Mucosa of gallbladder (tissue), 1 donor: ENCODE data around the gene CHRNA3. TPM values are rescaled to one million over a fixed set of nuclear protein-coding genes. Genes with fewer than 3 reads are reported as not detected.
A peak's percentile ranks its signal among the peaks of the same experiment; 100 is the strongest.
"Not testable (repeated sequence)": the region's sequence is repeated elsewhere in the genome, so short reads cannot be mapped to it uniquely, and the experiment has no call there.

Experiments
- DNase-seq: peaks from one replicate; pipeline ENCODE4 v3.0.0-alpha.2; 2020; ENCODE audit warnings: low spot score
- total RNA-seq: library from RNA; stranded (reverse); gene quantifications from one replicate; pipeline ENCODE4 v1.2.1, GENCODE V29; 2021
- donor health status: DM: no; HTN: no; CAD: no.

The CHRNA3 gene
- total RNA-seq, 1 donor from 2014 or later = 0.89 TPM

DNA sequence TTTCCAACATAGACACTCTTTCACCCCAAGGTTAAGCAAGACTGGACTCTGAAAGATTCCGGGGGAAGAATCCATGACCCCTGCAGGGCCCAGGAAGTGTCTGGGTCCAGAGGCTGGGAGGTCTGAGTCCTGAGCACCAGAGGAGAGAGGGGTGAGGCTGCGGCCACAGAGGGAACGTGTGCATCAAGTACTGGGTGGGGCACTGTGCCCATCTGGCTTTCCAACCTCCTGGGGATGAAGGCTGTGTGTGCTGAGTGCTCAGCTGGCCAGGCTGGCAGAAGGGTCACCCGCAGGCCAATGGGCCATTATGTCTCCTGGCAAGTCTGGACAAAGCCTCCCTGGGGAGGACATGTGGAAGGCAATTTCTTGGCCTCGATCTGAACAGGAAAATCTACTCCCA is 3.3 kb downstream of the CHRNA3 start:
- DNase-seq = no peak

DNA sequence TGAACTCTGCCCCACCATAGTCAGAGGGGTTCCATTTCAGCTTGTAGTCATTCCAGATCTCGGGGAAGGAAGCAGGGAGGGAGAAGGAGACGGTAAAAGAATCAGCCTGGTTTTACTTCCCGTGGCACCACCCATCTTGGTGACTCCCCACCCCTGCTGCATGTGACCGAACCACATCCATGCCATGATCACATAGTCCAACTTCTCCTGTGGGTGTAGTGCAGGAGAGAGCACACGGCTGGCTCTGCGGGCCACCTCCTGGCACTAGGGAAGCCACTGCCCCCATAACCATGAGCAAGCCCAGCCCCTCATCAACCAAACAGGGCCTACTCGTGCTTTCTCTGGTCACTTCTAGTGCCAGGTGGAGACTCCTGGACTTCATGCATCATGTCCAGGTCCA is 3.7 kb downstream of the CHRNA3 start:
- DNase-seq = no peak

DNA sequence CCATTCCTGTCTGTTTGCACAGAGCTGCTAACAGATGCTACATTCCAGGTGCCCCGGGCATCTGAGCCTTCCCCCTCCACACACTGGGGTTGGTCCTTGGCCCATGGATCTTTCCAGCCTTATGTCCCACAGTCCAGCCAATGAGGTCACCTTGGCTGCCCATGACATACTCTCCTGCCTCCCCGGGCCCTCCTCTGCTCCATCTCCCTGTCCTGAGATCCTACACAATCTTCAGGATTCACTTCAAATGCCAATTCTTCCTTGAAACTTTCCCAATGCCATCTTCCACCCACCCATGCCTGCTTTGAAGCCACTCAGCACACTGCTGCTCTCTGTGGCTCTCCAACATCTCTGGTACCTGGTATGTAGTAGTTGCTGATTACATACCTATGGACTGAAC is 4.3 kb downstream of the CHRNA3 start:
- no peak for DNase-seq

DNA sequence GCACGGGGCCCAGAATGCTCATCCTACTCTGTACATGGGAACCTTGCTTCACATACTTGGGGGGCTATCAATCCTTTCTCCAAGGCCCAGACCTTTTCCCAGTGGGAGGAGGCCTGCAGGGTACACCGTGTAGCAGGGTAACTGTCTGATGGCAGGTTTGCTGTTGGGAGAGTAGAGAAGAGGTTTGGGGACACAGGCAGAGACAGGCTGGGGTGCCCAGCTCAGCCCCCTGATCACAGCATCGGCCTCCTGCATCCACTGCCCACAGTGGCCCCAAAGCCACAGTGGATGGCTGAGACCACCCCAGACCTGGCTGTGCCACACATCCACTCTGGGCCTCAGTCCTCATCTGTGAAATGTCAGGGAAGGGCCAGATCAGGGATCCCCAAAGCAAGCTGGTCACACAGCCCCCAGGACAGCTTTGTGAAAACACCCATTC is 5.6 kb downstream of the CHRNA3 start:
- DNase-seq = no peak

DNA sequence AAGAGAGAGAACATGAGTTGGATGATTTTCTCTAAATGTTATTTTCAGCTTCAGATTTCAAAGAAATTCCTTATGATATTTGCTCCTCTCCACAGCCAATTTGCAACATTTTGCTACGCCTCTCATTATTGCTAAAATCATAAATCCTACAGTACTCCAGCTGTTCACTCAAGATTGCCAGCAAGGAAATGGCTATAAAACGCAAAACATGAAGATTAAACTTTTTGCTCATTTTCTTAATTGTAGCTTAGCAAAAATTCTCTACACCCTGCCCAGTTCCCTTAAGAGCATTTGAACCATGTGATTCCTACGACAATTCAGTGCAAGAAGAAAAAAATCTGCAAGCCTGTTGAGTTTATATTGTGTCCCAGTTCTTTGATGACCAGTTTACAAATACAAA is 6.8 kb downstream of the CHRNA3 start:
- DNase-seq = no peak

DNA sequence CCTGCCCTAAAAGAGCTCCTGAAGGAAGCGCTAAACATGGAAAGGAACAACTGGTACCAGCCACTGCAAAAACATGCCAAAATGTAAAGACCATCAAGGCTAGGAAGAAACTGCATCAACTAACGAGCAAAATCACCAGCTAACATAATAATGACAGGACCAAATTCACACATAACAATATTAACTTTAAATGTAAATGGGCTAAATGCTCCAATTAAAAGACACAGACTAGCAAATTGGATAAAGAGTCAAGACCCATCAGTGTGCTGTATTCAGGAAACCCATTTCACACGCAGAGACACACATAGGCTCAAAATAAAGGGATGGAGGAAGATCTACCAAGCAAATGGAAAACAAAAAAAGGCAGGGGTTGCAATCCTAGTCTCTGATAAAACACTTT is 11.2 kb downstream of the CHRNA3 start:
- not testable (repeated sequence) for DNase-seq

DNA sequence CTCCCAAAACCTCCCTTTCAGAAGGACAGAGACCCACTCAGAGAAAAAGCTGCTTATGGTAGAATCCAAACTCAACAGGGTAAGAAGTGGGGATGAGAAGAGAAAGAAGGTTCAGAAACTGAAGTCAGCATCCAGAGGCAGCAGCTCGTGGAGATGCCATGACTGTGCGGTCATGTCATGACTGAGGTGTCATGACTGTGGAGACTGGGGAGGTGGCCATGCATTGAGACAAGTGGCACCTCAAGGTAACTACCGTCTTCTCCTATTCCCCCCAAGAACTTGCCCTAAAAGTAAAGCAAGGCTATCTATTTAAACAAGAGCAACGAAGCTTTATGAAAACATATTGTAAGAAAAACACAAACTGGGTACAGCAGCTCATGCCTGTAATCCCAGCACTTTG is 15.1 kb downstream of the CHRNA3 start:
- no peak for DNase-seq

DNA sequence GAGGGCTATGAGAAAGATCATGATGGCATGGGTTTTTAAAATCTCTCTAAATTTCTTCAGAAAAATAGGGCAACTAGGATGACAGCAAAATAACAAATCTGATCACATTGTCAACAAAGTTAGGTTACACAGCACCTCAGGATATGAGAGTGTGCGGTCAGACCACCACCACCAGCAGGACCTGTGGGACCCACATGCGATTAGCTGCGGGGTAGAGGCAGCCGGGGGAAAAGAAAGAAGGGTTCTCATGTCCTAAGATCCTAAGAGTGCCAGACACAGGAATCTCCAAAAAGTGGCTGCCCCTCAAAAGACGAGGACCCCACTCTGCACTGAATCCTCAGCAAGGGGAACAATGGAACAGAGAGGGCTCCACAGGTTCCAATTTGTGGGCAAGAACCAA is 15.6 kb downstream of the CHRNA3 start:
- no peak for DNase-seq

DNA sequence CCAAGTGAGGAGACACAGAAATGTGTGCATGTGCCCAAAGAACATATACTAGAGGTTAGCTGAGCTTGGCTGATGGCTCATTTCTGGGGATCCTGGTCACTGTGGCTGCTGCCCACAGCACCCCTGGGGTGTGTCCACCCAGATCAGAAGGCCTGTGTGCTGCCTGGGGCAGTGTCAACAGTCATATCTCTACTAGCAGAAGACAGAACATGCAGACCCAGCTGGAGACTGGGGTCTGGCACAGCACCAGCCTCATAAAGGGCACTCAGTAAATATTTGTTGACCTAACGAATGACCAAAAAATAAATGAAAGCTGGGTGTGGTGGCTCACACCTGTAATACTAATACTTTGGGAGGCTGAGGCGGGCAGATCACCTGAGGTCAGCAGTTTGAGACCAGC is 16.4 kb downstream of the CHRNA3 start:
- DNase-seq = no peak

DNA sequence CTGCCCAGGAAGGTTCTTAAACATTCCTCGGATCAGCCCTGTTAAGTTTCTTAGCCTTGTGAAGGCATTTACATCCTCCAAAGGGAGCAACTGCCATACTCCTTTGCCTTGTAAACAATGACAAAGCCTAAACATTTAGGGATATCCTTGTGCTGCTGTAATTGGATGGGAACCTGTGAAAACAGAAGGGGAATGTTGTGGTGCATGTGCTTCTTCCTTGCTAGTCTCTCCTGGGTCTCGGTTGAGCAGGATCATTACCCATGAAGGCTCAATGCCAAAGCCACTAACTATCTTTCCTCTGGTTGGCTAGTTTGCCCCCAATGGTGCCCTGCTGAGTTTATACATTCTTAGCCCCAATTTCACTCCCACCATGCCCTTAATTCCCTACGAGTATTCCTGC is 17.3 kb downstream of the CHRNA3 start:
- no peak for DNase-seq

DNA sequence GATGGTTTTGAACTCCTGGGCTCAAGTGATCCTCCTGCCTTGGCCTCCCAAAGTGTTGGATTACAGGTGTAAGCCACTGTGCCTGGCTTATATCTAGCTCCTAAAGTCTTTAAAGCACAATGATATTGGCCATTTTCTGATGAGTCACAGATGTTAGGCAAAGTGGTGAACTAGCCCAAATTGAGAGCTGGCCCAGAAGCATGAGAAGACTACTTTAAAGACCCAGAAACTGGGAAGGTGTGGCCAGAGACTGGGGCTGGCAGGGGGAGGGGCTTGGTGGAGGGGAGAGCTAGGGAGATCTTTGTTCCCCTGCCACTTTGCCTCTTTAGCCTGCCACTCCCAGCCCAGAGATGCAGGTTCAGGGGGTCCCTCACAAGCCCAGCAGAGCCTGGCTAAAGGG is 21.6 kb downstream of the CHRNA3 start:
- no peak for DNase-seq

DNA sequence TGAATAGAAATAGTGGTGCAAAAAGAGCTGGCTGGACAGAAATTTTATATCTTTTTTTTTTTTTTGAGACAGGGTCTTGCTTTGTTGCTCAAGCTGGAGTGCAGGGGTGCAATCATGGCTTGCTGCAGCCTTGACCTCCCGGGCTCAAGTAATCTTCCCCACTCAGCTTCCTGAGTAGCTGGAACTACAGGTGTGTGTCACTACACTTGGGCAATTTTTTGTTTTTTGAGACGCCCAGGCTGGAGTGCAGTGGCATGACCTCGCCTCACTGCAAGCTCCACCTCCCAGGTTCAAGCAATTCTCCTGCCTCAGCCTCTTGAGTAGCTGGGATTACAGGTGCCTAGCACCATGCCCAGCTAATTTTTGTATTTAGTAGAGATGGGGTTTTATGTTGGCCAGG is 22.4 kb downstream of the CHRNA3 start:
- DNase-seq = no peak

DNA sequence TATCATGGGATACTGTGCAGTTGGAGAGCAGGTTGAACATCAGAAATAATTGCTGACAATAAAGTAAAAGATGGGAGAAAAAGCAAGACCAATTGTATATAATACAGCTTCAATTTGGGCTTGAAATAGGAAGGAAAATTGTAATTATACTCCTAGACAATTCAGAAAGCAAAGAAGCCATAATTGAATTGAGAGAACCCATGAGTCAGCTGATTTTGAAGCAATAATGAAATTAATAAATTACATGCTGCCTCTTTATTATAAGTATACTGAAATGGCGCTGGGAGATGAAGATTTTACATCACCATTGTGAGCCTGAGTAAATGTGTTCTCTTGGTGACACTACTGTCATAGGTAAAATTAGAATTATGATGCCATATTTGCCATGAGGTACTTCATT is 23.2 kb downstream of the CHRNA3 start:
- no peak for DNase-seq

DNA sequence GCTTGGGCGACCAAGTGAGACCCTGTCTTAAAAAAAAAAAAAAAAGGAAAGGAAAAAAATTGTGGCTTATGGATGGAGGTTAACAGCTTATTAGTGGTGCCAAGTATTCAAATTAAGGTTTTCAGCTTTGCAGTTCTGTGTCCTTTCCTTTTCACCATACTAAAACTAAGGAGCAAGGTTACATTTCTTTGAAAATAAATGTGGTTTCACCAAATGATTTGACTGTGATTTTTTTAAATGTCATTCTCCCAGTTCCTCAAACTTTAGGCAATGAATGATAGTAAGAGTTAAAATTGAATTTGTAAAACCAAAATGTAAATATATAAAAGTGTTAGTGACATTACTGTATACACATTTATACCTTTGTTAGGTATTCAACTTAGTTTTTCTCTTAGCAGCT is 45.9 kb downstream of the CHRNA3 start:
- DNase-seq = no peak

DNA sequence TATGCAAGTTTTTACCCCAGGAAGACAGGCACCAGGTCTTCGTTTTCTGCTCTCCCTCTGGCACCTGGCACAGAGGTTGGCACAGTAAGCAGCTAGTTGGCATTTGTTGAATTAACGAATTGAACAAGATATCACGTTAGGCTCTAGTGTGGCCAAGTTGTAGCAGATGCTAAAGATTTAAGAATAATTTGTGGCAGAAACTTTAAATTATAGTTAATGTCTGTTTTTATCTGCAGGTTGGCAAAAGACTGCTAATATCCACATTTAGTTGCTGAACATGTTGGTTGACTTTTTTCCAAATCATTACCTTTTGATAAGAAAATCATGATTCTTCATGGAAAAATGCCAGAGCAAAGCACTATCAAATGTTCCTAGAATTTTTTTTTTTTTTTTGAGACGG is 47.4 kb downstream of the CHRNA3 start:
- DNase-seq = no peak

DNA sequence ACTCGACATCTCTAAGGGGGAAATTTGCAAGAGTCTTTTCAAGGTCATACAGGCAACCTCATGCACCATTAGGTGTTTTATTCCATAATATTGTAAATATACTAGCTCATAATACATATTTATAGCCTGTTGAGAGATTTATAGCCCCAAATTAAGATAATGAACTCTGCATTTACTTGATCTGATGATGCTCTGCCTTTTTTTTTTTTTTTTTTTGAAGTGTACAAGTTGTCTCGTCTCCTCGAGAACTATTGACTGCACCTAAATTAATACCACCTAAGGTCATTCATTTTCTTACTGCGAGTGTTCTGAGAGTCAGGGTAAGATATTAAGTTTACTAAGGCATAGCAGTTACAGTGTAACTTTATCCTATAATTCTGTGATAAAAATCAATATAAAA is 49.4 kb downstream of the CHRNA3 start:
- no peak for DNase-seq

DNA sequence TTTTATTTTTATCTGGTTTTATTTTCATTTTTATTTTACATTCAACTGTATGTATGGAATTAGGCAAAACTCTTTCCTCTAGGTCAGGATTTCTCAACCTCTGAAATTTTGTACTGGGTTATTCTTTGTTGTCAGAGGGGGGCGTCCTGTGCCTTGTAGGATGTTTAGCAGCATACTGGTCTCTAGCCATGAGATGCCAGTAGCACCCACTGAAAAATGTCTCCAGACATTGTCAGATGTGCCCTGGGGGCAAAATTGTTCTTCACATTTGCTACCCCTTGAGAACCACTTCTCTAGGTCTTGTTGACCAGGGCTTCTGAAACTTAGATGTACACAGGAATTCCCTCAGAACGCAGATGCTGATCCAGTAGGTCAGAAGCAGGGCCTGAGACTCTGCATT is 50.1 kb downstream of the CHRNA3 start:
- no peak for DNase-seq

DNA sequence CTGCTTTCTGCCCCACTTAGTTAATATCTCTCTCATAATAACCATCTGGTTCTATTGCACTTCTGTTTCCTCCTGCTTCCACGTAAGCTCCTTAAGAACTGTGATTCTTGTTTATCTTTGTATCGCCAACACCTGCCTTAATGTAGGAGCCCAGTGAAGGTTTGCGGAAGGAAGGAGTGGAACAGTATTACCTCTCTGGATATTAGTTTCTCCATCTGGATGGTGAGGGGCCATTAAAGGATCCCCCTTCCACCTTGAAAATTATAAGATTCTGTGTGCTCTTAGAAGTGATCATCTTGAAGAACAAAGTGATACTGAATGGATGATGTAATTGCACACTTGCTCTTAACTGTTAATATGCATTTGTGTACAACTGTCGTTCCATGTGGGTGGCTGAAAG is 53.3 kb downstream of the CHRNA3 start:
- no peak for DNase-seq

DNA sequence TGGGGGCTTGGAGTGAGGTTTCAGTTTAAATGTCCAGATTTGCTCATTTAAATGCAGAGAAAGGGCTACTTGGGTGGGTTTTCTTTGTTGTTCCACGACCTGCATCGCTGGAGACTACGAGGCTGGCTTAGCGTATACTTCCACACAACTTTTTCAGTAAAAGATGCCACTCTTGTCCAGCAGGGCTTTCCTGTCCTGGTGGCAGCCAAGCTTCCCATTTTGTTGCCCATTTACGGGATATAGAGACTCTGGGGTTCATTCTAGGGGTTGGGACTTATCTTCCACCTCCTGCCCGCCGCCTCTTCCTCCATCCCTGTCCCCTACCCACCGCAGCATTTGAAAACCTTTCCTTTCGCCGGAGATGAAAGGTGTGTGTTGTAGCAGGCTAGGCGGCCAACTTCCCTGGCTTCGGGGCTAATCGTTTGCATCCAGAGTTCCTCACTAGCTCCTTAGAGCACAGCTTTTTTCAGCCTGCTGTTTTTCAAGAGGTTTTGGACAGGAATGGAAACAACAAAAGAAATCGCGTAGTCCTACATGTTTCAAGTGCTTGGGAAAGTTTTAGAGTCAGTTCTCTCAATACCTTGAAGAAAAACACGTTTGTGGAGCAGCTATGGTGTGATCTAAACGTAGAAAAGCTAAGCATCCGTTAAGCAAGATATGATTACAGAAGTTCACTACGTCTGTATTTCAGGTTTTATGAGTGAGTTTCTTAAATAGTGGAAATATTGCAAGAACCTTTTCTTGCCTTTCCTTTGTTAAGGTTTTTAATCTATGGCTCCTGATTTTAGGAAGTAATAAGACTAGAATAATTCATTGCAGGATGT is 54.6 kb downstream of the CHRNA3 start:
- no peak for DNase-seq

DNA sequence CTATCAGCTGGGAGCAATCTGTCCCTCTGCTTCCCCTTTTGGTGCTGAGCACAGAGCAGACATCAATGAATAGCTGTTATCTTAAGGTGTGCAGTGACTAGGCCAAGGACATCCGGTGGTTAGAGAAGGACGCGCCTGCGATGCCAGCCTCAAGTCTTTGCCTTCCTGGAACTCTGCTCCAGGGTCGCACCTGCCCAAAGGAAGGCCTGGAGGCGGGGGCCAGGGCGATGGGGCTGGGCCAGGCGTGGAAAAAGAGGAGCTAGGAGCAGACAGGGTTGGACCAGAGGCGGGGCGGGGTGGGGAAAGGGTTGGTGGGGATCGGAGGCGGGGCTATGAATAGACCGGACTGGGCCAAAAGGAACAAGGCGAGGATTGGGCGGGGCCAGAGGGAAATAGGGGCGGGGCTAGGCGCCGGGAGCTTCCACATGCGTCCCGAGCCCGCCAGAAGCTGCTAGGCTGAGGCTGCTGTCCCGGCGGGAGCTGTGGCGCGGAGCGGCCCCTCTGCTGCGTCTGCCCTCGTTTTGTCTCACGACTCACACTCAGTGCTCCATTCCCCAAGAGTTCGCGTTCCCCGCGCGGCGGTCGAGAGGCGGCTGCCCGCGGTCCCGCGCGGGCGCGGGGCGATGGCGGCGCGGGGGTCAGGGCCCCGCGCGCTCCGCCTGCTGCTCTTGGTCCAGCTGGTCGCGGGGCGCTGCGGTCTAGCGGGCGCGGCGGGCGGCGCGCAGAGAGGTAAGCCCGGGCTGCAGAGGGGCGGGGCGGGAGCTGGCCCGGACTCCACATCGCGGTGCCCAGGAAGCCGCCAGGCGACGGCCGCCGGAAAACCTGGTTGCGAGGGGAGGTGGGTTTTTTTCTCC is 55.5 kb downstream of the CHRNA3 start, which contains the start of gene CHRNA5:
CHRNA5 (plus strand) TSS at position 424 of the 854 bp plus-strand sequence; CDS start at position 624, 200 bp downstream.
- peak; percentile 90 for DNase-seq

DNA sequence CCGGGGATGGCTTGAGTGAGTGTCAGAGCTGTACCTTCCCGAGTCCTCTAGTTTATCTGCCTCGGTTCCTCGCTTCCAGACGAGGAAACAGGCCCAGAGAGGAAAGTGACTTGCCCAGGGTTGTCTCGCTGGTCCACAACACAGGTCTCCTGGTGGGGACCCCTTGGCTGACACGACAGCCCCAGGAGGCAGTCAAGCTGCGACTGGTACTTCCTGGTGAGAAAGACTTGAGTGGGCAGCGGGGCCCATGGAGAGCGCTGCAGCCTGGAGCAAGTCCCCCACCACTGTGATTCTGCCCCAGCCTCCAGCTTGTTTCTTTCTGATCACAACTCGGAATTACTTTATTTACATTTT is 56.1 kb downstream of the CHRNA3 start:
- no peak for DNase-seq

DNA sequence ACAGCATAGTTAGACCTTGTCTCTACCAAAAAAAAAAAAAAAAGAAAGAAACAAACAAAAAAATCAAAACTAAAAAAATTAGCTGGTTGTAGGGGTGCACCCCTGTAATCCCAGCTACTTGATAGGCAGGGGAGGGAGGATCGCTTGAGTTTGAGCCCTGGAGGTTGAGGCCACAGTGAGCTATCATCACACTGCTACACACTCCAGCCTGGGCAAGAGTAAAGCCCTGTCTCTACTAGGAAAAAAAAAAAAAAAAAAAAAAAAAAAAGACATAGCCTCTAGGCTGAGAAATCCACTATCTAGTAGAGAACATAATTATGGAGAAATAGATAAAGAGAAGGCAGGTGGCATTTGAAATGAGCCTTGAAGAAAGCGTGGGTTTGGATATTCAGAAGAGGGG is 57.7 kb downstream of the CHRNA3 start:
- DNase-seq = no peak

DNA sequence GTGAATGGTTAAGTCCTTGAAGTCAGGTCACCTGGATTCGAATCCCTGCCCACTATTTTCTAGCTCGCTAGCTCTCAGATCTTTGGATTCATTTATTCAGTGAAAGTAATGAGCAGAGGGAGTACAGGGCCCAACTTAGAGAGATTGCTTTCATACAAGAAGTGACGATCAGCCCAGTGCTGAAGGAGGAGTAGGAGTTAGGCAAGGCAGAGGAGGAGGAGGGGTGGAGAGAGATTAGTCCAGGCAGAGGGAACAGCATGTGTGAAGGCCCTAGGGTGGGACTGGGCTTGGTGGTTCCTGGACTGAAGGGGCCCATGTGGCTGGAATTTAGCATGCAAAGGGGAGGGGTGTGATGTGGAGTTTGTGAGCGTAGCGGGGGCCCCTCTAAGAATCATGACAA is 59.3 kb downstream of the CHRNA3 start:
- DNase-seq = no peak
